ENCODE measurements around the gene PPP2R1A.

DNA sequence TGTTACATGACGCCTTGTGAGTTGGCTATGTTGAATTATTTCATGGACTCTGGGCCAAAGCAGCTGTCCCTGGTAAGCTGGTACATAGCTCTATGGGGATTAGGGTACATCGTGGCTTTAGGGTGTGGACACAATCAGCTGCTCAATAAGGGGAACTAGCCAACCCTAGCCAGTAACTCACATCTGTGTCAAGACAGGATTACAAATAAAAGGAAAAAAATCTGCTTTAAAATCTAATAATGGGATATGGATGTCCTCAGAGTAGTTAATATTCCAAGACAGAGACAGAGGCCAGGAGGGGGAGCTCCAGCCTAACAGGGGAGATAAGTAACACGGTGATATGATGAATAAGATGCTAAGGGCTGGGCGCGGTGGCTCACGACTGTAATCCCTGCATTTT lies 58.4 kb downstream of the PPP2R1A start:
- TF ChIP-seq, protein P1, sequence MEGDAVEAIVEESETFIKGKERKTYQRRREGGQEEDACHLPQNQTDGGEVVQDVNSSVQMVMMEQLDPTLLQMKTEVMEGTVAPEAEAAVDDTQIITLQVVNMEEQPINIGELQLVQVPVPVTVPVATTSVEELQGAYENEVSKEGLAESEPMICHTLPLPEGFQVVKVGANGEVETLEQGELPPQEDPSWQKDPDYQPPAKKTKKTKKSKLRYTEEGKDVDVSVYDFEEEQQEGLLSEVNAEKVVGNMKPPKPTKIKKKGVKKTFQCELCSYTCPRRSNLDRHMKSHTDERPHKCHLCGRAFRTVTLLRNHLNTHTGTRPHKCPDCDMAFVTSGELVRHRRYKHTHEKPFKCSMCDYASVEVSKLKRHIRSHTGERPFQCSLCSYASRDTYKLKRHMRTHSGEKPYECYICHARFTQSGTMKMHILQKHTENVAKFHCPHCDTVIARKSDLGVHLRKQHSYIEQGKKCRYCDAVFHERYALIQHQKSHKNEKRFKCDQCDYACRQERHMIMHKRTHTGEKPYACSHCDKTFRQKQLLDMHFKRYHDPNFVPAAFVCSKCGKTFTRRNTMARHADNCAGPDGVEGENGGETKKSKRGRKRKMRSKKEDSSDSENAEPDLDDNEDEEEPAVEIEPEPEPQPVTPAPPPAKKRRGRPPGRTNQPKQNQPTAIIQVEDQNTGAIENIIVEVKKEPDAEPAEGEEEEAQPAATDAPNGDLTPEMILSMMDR (IDR thresholded peaks at IDR 0.05; ENCODE audit: extremely low read depth in 1 of 2, insufficient read depth in 1 of 2, low read depth in 1 of 2, low read length in 2 of 2), result peak; percentile 16 to 44
- no peak for TF ChIP-seq POLR2A (IDR thresholded peaks at IDR 0.05; ENCODE audit: low read depth, low read length)
